GM21381 (cell line): ENCODE measurements around the gene ADGRL1.
"Not testable (repeated sequence)": the region's sequence is repeated elsewhere in the genome, so short reads cannot be mapped to it uniquely, and the experiment has no call there.

Source experiments
- ATAC-seq: cut with Tn5 transposase; IDR thresholded peaks from one replicate; pipeline ENCODE4 v1.9.1; 2021; ENCODE audit warnings: mild to moderate bottlenecking, moderate library complexity; ENCODE audit not compliant: unreplicated experiment

ADGRL1 gene

DNA sequence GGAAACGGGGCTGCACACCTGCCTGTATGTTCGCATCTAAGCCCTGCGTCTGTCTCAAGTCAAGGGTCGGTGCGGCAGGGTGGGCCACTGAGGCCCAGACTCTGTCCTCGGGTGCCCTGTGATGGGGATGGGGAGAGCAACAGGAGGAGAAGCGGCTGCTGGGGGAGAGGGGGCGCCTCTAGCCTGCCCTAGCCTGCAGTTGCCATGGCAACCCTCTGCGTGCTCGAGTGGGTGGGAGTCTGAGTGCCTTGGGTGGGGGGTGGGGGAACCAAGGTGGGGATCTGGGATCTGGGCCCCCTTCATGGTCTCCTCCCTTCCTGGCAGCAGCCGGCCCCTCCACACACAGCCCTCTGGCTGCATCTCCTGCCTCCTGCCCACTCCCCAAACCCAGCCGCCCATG is 10.8 kb downstream of the ADGRL1 start:
- not testable (repeated sequence) for ATAC-seq

DNA sequence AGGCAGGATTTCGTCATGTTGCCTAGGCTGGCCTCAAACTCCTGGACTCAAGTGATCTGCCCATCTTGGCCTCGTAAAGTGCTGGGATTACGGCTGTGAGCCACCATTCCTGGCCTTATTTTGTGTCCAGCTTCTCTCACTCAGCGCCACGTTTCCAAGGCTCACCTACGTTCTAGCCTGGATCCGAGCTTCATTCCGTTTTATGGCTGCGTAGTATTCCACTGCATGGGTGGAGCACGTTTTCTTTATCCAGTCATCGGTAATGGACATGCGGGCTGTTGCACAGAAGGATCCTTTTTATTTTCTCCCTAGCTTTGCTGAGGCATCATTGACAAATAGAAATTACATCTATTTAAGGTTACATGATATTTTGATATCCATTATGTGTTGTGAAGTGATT is 16.6 kb downstream of the ADGRL1 start:
- ATAC-seq = no peak

DNA sequence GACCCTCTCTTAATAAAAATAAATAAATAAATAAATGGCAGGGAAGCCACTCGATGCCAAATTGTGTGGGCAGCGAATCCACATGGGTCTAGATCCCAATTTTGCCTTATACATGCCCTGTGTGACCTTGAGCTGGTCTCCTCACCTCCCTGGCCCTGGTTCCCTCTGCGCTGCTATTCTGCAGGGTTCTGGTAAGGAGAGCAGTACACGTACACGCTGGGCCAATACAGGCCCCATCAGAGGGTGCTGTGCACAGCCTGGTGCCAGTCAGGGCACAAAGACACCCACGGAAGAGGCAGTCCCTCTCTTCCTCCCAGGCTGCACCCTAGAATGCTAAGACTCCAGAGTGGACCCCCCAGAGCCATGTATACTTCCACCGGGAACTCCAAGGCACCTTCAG is 17.9 kb downstream of the ADGRL1 start:
- not testable (repeated sequence) for ATAC-seq

DNA sequence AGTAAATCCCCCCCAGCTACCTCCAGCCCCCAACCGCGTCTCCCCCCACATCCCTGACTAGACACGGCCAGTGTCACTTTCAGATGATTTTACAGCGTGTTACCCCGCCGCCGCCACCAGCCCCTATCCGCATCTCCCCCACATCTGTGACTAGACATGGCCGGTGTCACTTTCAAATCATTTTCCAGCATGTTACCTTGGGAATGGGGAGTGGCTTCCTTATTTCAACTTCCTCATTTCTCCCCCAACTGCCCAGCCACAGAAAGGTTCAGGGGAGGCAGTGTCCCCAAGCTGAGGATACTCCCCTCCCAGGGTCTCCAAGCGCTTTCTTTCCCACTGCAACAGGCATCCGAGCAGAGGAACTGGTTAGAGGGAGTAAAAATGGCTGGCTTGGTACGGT is 18.4 kb downstream of the ADGRL1 start:
- no peak for ATAC-seq

DNA sequence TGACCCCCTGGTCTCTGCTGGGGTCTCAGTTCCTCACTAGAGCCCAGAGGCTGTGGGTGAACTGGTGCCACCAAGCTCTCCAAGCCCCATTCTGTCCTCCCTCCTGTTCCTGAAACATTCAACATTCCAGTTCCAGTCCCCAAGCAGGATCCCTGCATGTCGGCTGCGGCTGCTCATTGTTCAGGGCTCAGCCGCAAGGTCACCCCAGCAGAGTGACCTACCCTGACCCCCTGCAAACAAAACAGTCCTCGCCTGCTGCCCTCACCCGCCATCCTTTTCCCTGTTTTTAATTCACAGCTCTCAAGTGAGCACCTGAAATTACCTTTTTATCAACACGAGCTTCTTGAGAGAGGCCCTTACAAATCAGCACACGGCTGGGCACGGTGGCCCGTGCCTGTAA is 19.3 kb downstream of the ADGRL1 start:
- not testable (repeated sequence) for ATAC-seq

DNA sequence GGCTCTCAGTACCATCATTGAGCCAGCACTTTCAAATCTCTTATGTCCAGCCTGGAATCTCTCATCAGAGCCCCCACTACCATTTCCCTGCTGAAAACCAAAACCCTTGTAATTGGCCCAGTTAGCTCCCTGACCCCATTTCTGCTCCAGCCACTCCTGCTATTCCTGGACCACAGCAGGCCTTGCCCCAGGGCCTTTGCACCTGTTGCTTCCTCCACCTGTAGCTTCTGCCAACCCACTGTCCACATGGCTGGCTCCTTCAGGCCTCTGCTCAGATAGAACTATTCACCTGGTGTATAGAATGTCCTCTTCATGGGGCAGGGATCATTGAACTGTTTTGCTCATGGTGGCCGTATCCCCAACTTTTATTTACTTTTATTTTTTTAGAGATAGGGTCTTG is 20.3 kb downstream of the ADGRL1 start:
- ATAC-seq = not testable (repeated sequence)

DNA sequence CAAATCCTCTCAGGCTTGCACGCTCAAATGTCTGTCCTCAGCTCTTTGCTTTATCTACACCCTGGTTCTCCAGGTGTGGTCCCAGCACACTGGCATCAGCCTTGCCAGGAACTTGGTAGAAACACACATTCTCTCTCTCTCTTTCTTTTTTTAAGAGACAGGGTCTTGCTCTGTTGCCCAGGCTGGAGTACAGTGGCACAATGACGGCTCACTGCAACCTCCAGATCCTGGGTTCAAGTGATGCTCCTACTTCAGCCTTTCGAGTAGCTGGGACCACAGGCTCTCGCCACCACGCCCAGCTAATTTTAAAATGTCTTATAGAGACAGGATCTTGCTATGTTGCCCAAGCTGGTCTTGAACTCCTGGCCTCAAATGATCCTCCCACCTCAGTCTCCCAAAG is 20.8 kb downstream of the ADGRL1 start:
- no peak for ATAC-seq

DNA sequence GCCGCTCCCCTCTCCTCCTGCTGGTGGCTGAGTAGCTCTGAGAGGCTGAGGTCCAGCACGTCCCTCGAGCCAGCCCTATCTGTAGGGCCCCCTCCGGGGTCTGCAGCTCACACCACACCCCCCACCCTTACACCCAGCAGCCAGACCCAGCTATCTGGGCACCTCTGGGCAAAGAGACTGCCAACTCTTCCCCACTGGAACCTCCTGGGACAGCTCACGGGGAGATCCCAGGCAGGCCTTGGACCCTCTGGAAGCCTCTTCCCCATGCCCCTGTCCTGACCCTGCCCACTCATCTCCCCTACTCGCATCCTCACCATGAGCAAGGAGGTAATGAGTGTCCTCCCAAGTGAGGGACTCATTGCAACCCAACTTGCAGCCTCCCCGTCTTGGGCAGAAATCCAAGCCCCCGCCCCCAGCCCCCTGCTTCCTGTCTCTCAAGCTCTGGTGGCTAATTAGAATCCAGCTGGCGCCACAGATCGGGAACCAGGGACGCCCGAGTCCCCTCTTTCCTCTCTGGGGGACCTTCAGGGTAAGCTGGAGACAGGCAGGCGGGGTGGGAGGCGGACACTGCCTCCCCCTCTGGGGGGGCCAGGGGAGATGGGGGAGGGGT is 22.1 kb downstream of the ADGRL1 start:
- no peak for ATAC-seq

DNA sequence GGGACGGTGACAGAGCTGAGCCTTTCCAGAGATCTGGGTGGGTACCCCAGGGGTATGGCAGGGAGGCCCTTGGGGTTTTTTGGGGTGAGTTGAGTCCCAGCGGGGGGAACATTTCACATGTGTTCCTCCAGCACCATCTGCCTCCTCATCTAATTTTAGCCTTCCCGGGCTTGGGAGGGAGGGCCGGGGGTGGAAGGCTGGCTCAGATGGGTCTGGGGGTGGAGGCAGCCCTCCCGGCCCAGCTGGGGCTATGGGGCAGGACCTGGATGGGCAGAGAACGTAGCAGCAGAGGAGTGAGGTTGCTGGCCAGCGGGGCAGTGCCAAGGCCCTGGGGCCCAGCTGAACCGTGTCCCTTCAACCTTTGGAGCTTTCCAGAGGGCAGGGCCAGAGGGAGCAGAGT is 23.5 kb downstream of the ADGRL1 start:
- ATAC-seq = no peak

DNA sequence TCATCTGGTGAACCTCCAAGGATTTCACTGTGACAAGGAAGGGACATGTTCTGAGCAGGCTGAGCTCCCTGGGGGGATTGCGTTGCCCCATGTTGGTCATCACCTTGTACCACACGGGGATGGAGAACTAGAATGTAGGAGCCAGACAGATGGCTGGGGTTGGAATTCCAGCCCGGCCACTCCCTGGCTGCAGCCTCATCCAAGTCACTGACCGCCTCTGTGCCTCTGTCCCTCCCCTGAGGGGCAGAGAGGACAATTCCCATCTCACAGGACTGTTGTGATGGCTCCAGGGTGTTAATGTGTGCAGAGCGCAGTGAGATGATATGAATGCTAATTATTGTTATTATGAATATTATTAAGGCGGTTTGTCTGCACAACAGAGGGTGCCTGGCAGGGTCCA is 24.1 kb downstream of the ADGRL1 start:
- ATAC-seq = no peak

DNA sequence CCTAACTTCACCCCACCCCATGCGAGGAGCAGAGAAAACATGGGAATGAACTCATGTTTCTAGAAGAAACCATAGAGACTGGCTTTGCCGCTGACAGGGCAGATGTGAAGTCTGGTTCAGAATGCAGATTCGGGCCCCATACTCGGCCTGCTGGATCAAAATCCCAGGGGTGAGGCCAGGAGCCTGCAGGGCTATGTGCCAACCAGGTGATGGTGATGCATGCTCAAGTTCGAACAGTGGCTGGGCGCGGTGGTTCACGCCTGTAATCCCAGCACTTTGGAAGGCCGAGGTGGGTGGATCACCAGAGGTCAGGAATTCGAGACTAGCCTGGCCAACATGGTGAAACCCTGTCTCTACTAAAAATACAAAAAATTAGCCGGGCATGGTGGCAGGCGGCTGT is 24.8 kb downstream of the ADGRL1 start:
- ATAC-seq = not testable (repeated sequence)

DNA sequence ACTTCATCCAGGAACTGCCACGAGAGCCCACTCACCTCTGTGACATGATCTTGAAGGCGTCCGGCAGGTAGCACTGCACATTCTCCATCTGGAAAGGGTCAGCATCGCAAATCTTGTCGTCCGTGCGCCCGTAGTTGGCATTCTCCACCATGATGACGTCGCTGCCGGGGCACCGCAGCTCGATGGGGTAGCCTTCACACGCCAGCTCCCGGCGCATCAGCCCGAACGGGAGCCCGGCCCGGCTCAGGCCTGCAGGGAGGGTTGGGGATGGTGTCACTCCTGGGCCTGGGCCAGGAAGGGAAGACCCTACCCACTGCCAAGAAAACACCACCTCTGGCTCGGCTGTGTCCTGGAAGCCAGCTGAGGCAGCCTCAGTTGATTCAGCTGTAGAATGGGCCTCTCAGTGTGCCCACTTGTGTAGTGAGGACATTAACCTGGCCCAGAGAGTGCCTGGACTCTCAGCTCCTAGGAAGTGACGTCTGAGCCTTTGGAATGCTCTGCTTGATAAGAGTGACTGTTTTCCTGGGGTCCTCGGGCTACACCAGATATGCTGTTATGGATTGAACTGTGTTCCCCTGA is 28.4 kb downstream of the ADGRL1 start:
- no peak for ATAC-seq

DNA sequence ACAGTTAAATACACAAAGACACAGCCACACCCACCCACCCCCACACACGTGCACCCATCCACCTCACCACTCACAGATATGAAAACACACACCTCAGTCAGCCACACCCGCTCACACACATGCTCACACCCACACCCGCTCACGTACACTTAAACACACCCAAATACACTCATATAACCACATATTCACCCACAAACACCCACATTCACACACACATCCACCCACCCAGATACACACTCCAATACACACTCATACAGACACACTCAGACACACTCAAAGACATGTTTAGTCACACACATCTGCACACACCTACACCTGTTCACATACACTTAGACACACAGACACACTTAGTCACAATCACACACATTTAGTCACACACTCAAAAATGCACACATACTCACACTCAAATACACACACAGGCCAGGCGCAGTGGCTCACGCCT is 30.6 kb downstream of the ADGRL1 start:
- no peak for ATAC-seq

DNA sequence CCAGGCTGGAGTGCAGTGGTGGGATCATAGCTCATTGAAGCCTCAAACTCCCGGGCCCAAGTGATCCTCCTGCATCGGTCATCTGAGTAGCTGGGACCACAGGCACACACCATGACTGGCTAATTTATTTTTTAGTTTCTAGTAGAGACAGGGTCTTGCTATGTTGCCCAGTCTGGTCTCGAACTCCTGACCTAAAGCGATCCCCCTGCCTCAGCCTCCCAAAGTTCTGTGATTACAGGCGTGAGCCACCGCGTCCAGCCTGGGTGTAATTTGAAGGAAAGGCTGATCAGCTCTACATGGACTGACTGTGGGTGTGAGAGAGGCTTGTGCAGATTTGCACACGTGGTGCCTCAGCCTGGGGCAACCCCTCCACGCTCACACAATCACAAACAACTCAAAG is 31.1 kb downstream of the ADGRL1 start:
- no peak for ATAC-seq

DNA sequence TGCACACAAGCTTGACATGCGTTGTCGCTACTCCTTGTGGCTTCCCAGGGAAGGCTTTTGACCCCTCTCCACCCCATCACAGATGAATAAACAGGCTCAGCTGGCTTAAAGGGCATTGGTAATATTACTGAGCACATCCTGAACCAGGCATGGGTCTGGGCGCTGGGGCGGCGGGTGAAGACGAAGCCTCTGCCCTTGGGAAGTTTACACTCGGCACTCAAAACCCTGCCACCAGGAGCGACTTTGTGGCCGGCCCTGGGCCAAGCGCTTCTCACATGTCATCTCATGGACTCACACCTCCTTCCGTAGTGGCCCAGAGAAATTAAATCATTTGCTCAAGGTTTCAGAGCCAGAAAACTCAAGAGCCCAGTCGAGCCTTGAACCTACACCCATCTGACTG is 37.0 kb downstream of the ADGRL1 start:
- no peak for ATAC-seq

DNA sequence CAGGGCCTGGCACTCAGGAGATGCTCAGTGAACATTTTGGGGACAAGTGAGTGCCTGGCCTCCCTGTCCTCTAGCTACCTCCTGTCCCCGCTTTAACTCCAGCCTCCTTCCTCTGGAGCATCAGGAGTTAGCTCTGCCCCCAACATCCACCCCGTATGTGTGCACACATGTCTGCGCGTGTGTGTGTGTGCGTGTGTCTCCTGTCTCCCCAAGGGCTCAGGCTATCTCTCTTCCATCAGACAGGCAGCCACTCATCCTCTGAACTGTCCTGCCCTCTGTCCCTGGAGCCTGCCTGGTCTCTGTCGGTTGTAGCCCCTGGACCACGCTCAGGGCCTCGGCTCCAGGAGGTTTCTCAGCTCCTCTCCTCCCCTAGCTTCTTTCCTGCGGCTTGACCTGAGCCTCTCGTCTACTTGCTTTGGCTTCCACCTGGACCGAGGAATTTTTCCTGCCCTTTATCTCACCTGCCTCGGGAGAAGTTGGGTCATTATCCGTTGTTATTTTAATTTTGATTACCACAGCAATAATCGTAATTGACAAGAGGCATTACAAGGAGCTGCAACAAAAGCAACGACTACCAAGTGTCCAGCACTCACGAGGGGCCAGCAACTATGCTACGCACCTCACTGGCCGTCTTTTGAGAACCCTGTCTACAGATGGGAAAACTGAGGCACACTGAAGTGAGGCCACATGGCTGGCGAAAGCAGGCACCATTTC is 37.6 kb downstream of the ADGRL1 start:
- ATAC-seq = no peak

DNA sequence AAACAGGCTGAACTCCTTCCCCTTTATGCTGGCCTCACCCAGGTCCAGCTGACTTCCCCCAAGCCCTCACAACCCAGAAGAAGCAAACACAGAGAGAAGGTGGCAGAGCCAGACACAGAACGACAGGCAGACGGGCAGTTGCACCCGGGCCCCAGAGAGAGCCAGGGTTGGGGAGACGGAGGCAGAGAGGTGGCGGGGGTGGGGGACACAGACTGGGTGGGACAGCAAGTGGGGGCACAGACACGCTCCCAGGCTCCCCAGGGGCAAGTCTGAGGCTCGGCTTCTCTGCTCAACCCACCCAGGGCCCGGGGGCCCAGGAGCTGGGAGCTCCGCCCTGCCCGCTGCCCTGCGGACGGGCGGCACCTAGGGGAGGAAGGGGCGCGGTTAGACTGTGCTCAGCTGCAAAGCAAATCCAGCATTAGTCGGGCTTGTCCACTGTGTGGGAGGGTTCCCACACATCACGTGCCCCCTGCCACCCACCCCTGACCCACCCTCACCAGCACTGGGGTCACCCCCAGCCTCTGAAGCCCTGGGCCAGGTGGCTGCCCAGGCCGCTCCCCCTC is 38.3 kb downstream of the ADGRL1 start:
- no peak for ATAC-seq

DNA sequence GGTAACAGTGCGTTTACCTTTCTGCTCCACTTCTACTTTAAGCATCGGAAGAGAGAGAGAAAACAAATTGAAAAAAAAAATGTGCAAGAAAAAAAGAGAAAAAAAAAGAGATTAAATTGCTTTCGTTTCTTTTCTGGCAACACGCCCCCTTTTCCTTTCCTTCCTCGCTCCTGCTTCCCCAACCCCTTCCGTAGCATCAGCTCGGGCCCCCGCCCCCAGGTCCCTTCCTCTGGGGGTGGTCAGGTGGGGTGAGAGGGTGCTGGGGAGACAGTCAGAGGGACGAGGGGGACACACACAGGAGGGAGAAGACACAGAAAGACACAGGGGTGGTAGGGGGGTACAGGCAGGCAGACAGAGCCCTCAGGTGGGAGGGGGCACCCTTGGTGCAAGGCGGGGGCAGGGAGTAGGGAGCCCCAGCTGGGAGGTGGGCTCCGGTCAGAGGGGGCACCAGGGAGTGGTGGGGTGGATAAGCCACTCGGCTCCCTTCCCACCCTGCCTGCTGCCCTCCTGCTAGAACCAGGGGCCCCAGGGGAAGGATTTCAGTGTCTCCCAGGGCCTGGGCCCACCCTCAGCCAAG is 38.9 kb downstream of the ADGRL1 start:
- ATAC-seq = no peak

DNA sequence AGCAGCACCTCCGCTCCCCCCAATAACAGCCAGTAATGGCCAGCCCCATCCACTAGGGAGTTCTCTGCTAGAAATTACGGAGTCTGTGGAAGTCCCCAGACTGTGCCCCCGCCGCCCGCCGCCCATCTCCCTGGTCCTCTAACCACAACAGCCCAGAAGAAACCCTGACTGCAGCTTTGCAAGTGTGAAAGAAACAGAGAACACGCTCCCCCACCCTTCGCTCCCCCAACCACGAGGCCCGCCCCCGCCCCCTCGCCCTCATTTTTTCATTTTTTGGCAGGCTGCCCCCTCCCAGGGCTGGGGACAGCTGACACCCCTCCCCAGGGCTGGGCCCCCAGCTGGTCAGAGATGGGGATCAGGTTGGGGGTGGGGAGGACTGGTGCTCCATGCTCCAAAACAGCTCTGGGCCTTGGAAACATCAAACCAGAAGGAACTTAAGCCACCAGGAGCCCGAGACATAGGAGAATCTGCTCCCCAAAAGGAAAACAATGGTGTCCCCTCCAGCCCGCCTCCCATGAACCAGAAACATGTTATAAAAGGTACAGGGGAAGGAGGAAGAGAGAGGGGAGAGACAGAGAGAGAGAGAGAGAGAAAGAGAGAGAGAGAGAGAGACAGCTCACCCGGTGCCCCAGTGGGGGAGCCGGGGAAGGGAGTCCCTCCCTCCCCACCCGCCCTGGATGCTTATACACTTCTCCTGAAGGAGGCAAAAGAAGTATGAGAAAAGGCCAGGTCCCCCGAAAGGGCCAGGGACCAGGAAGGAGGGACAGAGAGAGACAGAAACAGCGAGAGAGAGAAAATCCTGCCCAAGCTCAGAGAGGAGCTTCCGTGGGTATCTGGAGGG is 39.8 kb downstream of the ADGRL1 start:
- no peak for ATAC-seq

DNA sequence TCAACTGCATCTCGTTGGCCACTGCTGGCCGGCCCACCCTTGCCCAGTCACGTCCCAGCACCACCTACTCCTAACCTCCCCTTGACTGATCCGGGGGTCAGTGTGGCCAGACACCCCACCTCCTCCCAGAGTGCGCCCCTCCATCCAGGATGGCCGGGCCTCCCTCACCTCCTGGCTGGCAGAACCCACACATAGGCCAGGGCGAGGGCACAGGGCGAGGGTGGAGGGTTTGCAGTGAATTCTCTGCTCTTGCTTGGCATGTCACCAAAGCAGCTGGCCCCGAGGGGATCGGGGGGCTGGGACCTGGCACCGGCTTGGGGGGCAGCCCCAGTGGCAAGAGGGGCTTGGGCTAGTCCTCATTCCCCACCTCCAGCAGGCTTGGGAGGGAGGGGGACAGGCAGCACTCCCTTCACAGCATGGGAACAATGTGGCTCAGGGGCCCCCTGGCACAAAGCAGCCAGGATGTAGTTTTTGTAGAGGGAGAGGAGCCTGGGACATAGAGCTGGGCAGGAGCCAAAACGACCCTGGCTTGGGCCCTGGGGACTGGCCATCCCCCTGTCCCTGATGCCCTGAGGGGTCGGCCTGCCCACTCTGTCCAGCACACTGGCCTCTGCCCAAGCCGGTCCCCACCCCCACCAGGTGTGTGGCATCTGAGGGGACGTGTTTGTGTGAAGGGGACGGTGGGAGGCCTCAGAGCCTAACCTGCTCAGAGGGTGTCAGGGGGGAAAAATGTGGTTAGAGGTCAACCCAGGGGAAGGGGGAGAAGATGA is 41.1 kb downstream of the ADGRL1 start:
- no peak for ATAC-seq
